HepG2 (cell line): ENCODE measurements around the gene NAPSA. TPM values are rescaled to one million over a fixed set of nuclear protein-coding genes. Genes with fewer than 3 reads are reported as not detected.

Experiments used
- ATAC-seq: fragments of 200-7000 bp; cut with Tn5 transposase; 3 replicates; pipeline ENCODE4 v1.9.1; 2020; ENCODE audit warnings: mild to moderate bottlenecking, moderate library complexity
- BruUV-seq: library from RNA; stranded (reverse); fragments of 400-500 nt; replicated peaks from 2 replicates; lab custom pipeline; 2021; lab: Mats Ljungman, UMichigan
- CTCF ChIA-PET: fragments of 300-600 bp; formaldehyde crosslinking; extraction: SDS; loops from one replicate; lab custom pipeline; 2021; ENCODE audit warnings: low total read pairs, inconsistent platforms, low intra/inter-chr PET ratio; lab: Yijun Ruan, JAX
- POLR2A ChIA-PET: fragments of 350-600 bp; sonication (Branson Sonifier 250); formaldehyde crosslinking; loops from one replicate; lab custom pipeline; 2020; ENCODE audit warnings: antibody characterized with exemption, inconsistent platforms; lab: Yijun Ruan, JAX
- DNase-seq: peaks from one replicate; pipeline ENCODE4 v3.0.0-alpha.2; 2015; ENCODE audit warnings: low spot score
- FAIRE-seq: peaks from 3 replicates; lab custom pipeline; 2011; peaks lifted over from hg19 to GRCh38; lab: Jason Lieb, UNC
- H2AFZ ChIP-seq: one replicate; pipeline ENCODE4 v1.6.1; 2011; ENCODE audit warnings: low read length, inconsistent platforms
- H3K27ac ChIP-seq: fragments of 300-600 bp; 3 replicates; pipeline ENCODE4 v1.8.0; 2011; ENCODE audit warnings: mixed run types, mild to moderate bottlenecking, mixed read lengths, low read length, inconsistent platforms; ENCODE audit not compliant: insufficient read depth; ENCODE audit errors: extremely low read length
- H3K27me3 ChIP-seq, 2 experiments: fragments of 200-600 bp in 1 of 2; 2 replicates in 1 of 2; 3 replicates in 1 of 2; pipeline versions ENCODE4 v1.6.0 to v1.8.0; 2011; ENCODE audit warnings: low read length in 2 of 2, mild to moderate bottlenecking in 2 of 2, moderate library complexity in 2 of 2, inconsistent platforms in 1 of 2; ENCODE audit not compliant: insufficient read depth in 2 of 2, control insufficient read depth in 1 of 2
- H3K36me3 ChIP-seq, 2 experiments: fragments of 200-600 bp in 1 of 2; replicated peaks in 1 of 2; 2 replicates in 1 of 2; 3 replicates in 1 of 2; pipeline versions ENCODE4 v1.5.1 to v1.8.0; 2011; ENCODE audit warnings: low read length in 2 of 2, inconsistent platforms in 1 of 2; ENCODE audit not compliant: insufficient read depth in 2 of 2, control insufficient read depth in 1 of 2
- H3K4me1 ChIP-seq: 2 replicates; pipeline ENCODE4 v1.5.1; 2012; ENCODE audit warnings: low read length, inconsistent platforms; ENCODE audit not compliant: insufficient read depth
- H3K4me2 ChIP-seq: 2 replicates; pipeline ENCODE4 v1.6.0; 2011; ENCODE audit warnings: low read depth, low read length, inconsistent platforms
- H3K4me3 ChIP-seq, 3 experiments: fragments of 200-600 bp in 1 of 3; sonication (generic), shearing (Covaris generic) in 1 of 3; replicated peaks in 1 of 3; 2 replicates each; pipeline ENCODE4 v1.5.1; 2011 to 2016; ENCODE audit warnings: low read length in 3 of 3, inconsistent platforms in 2 of 3, low read depth in 2 of 3, mild to moderate bottlenecking in 2 of 3, control low read depth in 1 of 3, mixed read lengths in 1 of 3; ENCODE audit not compliant: insufficient read depth in 1 of 3
- H3K79me2 ChIP-seq: one replicate; pipeline ENCODE4 v1.6.1; 2011; ENCODE audit warnings: low read length, inconsistent platforms; ENCODE audit not compliant: insufficient read depth
- H3K9ac ChIP-seq: 2 replicates; pipeline ENCODE4 v1.6.0; 2011; ENCODE audit warnings: mild to moderate bottlenecking, low read depth, low read length, inconsistent platforms; ENCODE audit not compliant: insufficient read depth
- H3K9me3 ChIP-seq: 2 replicates; pipeline ENCODE4 v1.5.1; 2012; ENCODE audit warnings: mild to moderate bottlenecking, low read length
- H4K20me1 ChIP-seq: 2 replicates; pipeline ENCODE4 v1.6.0; 2011; ENCODE audit warnings: inconsistent platforms, mild to moderate bottlenecking, low read length, moderate library complexity; ENCODE audit not compliant: insufficient read depth
- SOX5 ChIP-seq: IDR thresholded peaks from 2 replicates; pipeline ENCODE4 v1.6.1; 2016; ENCODE audit warnings: borderline replicate concordance
- ZBTB40 ChIP-seq, 2 experiments: fragments of 450-650 bp in 1 of 2; sonication (generic) in 1 of 2; formaldehyde crosslinking in 1 of 2; IDR thresholded peaks; 2 replicates each; pipeline versions ENCODE4 v1.6.1 to v1.8.0; 2016 to 2022; ENCODE audit warnings: antibody characterized with exemption in 1 of 2, mild to moderate bottlenecking in 1 of 2, missing genetic modification reagents in 1 of 2
- ZNF24 ChIP-seq: fragments of 450-650 bp; IDR thresholded peaks from 2 replicates; pipeline ENCODE4 v1.6.1; 2017; ENCODE audit warnings: antibody characterized with exemption, mild to moderate bottlenecking
- ZNF558 ChIP-seq: sonication (generic); formaldehyde crosslinking; IDR thresholded peaks from 2 replicates; pipeline ENCODE4 v1.9.0; 2022; ENCODE audit warnings: mild to moderate bottlenecking, missing genetic modification reagents, borderline replicate concordance
- ZNF761 ChIP-seq: sonication (generic); formaldehyde crosslinking; conservative IDR thresholded peaks from 2 replicates; pipeline ENCODE4 v1.4.0; 2020; ENCODE audit warnings: mild to moderate bottlenecking, missing genetic modification reagents
- WGBS: methylation state at CpG from one replicate; pipeline ENCODE4 v1.1.6; 2017; ENCODE audit warnings: low lambda C conversion rate; 5-methylcytosine and 5-hydroxymethylcytosine counted together
- in situ Hi-C: cut with HindIII; loops from 2 replicates; pipeline ENCODE4 v1.10.0; 2017; ENCODE audit warnings: low pct_unique_long_range_greater_than_20kb; ENCODE audit not compliant: extremely low pct_ligation_motif_present
- intact Hi-C: fragments of 100-400 bp; cut with micrococcal nuclease; formaldehyde crosslinking; loops from one replicate; pipeline ENCODE4 v1.10.0; 2022; ENCODE audit not compliant: unreplicated experiment
- polyA plus RNA-seq, 8 experiments: library from polyadenylated mRNA; depleted of rRNA in 3 of 8; stranded (reverse) in 7 of 8; unstranded in 1 of 8; fragments of >200 nt; fragmentation: Illumina TruSeq in 4 of 8; extraction: Trizol in 4 of 8; gene quantifications; 2 replicates each; pipeline versions ENCODE4 v1.2.1 to v1.2.3, GENCODE V29; 2011 to 2016; ENCODE audit warnings: low read depth in 4 of 8, missing spikeins in 1 of 8, mixed read lengths in 1 of 8; ENCODE audit not compliant: insufficient read depth in 1 of 8
- total RNA-seq, 5 experiments: library from RNA; depleted of rRNA; stranded (reverse); fragments of >200 nt; fragmentation: Illumina TruSeq; extraction: Trizol; gene quantifications; 2 replicates each; pipeline ENCODE4 v1.2.3, GENCODE V29; 2016; ENCODE audit warnings: low read depth in 1 of 5

Gene NAPSA
- total and polyA plus RNA-seq, 2 of the 13 experiments (the other 11 are each of a cell fraction or from before 2014, with no cell fraction given): not detected

GRCh38 chr19:50344661-50345318 lies 20.6 kb downstream of the NAPSA start:
- intact Hi-C loops: no loop called here
- no TSS peak for BruUV-seq
- Histone ChIP-seq H3K4me2 (no peak overlapping the region), H3K9ac (no peak overlapping the region), H3K27ac (no peak overlapping the region), H3K4me3 (no peak overlapping the region), H3K36me3 (no peaks in the 10 kb centered on the region), H3K79me2 (no peaks in the 10 kb centered on the region), H3K27me3 (no peaks in the 10 kb centered on the region), H3K4me1 (peaks cover 60% of the 10 kb centered on the region), H3K9me3 (peaks cover 6% of the 10 kb centered on the region; the same call in 1 of the 2 replicates), H2AFZ (no peak overlapping the region), H4K20me1 (no peaks in the 10 kb centered on the region)
- POLR2A ChIA-PET: no interaction called here
- in situ Hi-C loops: no loop called here
- no peak for FAIRE-seq
- ATAC-seq: no peak
- TF ChIP-seq ZBTB40 (IDR thresholded peaks at IDR 0.05): no peak
- TF ChIP-seq ZBTB40 (CRISPR knock-in tag; IDR thresholded peaks at IDR 0.05): no peak
- no peak for TF ChIP-seq ZNF558 (CRISPR knock-in tag)
- TF ChIP-seq ZNF761 (CRISPR knock-in tag): no peak
- TF ChIP-seq SOX5: no peak
- TF ChIP-seq ZNF24: no peak
- 62% methylated on average over 7 of the region's 8 CpGs for WGBS
- no peak for DNase-seq
- CTCF ChIA-PET: no interaction called here
